ENCODE results near the gene CFAP20DC.

DNA sequence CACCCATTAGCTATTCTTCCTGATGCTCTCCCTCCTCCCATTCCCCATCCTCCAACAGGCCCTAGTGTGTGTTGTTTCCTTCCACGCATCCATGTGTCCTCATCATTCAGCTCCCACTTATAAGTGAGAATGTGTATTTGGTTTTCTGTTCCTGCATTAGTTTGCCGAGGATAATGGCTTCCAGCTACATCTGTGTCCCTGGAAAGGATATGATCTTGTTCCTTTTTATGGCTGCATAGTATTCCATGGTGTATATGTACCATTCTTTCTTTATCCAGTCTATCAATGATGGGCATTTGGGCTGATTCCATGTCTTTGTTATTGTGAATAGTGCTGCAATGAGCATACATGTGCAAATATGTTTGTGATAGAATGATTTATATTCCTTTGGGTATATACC is 56.3 kb downstream of the CFAP20DC start:
- TF ChIP-seq EZH2phosphoT487 (IDR thresholded peaks at IDR 0.05; ENCODE audit: low read depth) = no peak
- TF ChIP-seq, protein P1, sequence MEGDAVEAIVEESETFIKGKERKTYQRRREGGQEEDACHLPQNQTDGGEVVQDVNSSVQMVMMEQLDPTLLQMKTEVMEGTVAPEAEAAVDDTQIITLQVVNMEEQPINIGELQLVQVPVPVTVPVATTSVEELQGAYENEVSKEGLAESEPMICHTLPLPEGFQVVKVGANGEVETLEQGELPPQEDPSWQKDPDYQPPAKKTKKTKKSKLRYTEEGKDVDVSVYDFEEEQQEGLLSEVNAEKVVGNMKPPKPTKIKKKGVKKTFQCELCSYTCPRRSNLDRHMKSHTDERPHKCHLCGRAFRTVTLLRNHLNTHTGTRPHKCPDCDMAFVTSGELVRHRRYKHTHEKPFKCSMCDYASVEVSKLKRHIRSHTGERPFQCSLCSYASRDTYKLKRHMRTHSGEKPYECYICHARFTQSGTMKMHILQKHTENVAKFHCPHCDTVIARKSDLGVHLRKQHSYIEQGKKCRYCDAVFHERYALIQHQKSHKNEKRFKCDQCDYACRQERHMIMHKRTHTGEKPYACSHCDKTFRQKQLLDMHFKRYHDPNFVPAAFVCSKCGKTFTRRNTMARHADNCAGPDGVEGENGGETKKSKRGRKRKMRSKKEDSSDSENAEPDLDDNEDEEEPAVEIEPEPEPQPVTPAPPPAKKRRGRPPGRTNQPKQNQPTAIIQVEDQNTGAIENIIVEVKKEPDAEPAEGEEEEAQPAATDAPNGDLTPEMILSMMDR (IDR thresholded peaks at IDR 0.05; ENCODE audit: low read depth, low read length) = no peak

Measured in OCI-LY3 (cell line).